22Rv1 (cell line): ENCODE results near the gene IL20.

Source experiments
- CTCF ChIP-seq: fragments of 450-650 bp; IDR thresholded peaks from 2 replicates; pipeline ENCODE4 v1.5.1; 2017; ENCODE audit warnings: mild to moderate bottlenecking
- ZFX ChIP-seq: fragments of 450-650 bp; IDR thresholded peaks from 2 replicates; pipeline ENCODE4 v1.6.1; 2017; ENCODE audit warnings: antibody characterized with exemption, borderline replicate concordance

- TF ChIP-seq CTCF (no peak), ZFX (no peak)
Measured at GRCh38 chr1:206836111-206836510, 29.3 kb upstream of the IL20 start.
